Vagina (tissue), 2 donors: ENCODE data around the gene KNG1. TPM values are rescaled to one million over a fixed set of nuclear protein-coding genes. Genes with fewer than 3 reads are reported as not detected.

Source experiments
- DNase-seq, 2 donors: peaks; one replicate each; pipeline ENCODE4 v3.0.0-alpha.2; 2017; ENCODE audit errors: extremely low spot score in 2 of 2
- H3K27ac ChIP-seq: fragments of 200-600 bp; sonication (generic); one replicate; pipeline ENCODE4 v1.5.1; 2019
- H3K27me3 ChIP-seq: fragments of 200-600 bp; sonication (generic); one replicate; pipeline ENCODE4 v1.5.1; 2019
- H3K36me3 ChIP-seq, 2 donors: fragments of 200-600 bp; sonication (generic); one replicate each; pipeline ENCODE4 v1.5.1; 2017 to 2019
- H3K4me1 ChIP-seq: fragments of 200-600 bp; sonication (generic); one replicate; pipeline ENCODE4 v1.5.1; 2019
- H3K4me3 ChIP-seq, 2 donors: fragments of 200-600 bp; sonication (generic); 1 replicate in 1 of 2; 2 replicates in 1 of 2; pipeline ENCODE4 v1.5.1; 2016 to 2019
- H3K9me3 ChIP-seq: fragments of 200-600 bp; sonication (generic); one replicate; pipeline ENCODE4 v1.5.1; 2019
- POLR2A ChIP-seq, 2 donors: fragments of 450-650 bp; IDR thresholded peaks; one replicate each; pipeline ENCODE4 v1.6.1; 2017; ENCODE audit warnings: antibody characterized with exemption in 2 of 2, mild to moderate bottlenecking in 2 of 2, moderate library complexity in 2 of 2
- POLR2AphosphoS5 ChIP-seq, 2 donors: sonication (generic); formaldehyde crosslinking; IDR thresholded peaks; one replicate each; pipeline ENCODE4 v1.9.0; 2017; ENCODE audit warnings: antibody characterized with exemption in 2 of 2, mild to moderate bottlenecking in 2 of 2, low read depth in 1 of 2; ENCODE audit not compliant: insufficient read depth in 1 of 2
- intact Hi-C: fragments of 100-400 bp; cut with DNase I; formaldehyde crosslinking; loops from one replicate; pipeline ENCODE4 v1.15.1; 2023
- total RNA-seq: library from RNA; depleted of rRNA; stranded (reverse); fragments of >200 nt; gene quantifications from one replicate; pipeline ENCODE4 v1.2.3, GENCODE V29; 2016
- TF ChIP-seq, protein P1 (sequence below), 3 experiments: fragments of 450-650 bp in 2 of 3; fragments of 200-600 bp in 1 of 3; sonication (generic) in 1 of 3; IDR thresholded peaks; one replicate each; pipeline ENCODE4 v1.5.1; 2017 to 2019; ENCODE audit warnings: antibody characterized with exemption in 3 of 3, mild to moderate bottlenecking in 2 of 3, moderate library complexity in 2 of 3

The KNG1 gene
- total RNA-seq, 1 donor from 2014 or later: not detected

DNA sequence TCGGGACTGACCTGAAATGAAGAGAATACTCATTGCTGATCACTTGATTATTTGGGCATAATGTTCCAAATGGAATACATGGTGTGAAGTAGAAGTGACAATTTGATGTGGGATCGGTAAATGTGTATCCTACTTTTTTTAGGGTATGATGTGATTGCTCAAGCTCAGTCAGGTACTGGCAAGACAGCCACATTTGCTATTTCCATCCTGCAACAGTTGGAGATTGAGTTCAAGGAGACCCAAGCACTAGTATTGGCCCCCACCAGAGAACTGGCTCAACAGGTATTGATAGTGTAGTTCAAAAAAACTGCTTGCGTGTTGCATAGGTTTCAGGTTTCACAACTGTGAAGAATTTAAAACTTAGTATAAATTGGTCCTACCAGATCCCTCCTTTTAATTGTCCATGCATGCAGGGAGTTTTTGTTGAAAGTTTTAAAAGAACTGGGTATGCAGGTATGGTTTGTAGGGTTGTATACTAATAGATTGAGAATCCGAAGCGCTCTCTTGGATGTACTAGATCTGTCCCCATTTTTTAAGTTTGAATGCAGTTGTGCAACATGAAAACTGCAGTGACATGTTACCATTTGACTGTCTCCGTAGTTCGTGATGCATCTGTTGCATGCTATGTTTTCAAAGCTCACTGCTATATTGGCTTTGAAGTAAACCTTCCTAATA, 67.8 kb downstream of the KNG1 start:
- H3K4me3 ChIP-seq: peak overlapping the region; percentile 60 to 76
- no peak for TF ChIP-seq POLR2A (IDR thresholded peaks at IDR 0.05)
- TF ChIP-seq POLR2AphosphoS5 (IDR thresholded peaks at IDR 0.05; ENCODE audit: insufficient read depth in 1 of 2, low read depth in 1 of 2): no peak
- TF ChIP-seq, protein P1, sequence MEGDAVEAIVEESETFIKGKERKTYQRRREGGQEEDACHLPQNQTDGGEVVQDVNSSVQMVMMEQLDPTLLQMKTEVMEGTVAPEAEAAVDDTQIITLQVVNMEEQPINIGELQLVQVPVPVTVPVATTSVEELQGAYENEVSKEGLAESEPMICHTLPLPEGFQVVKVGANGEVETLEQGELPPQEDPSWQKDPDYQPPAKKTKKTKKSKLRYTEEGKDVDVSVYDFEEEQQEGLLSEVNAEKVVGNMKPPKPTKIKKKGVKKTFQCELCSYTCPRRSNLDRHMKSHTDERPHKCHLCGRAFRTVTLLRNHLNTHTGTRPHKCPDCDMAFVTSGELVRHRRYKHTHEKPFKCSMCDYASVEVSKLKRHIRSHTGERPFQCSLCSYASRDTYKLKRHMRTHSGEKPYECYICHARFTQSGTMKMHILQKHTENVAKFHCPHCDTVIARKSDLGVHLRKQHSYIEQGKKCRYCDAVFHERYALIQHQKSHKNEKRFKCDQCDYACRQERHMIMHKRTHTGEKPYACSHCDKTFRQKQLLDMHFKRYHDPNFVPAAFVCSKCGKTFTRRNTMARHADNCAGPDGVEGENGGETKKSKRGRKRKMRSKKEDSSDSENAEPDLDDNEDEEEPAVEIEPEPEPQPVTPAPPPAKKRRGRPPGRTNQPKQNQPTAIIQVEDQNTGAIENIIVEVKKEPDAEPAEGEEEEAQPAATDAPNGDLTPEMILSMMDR (IDR thresholded peaks at IDR 0.05): no peak
- peak overlapping the region; percentile 99 for H3K27ac ChIP-seq
- H3K9me3 ChIP-seq: no peaks in the 10 kb centered on the region
- H3K36me3 ChIP-seq: peaks cover 0 to 54% of the 10 kb centered on the region in 2 donors
- no peak for DNase-seq
- no peaks in the 10 kb centered on the region for H3K27me3 ChIP-seq
- H3K4me1 ChIP-seq: peaks cover 51% of the 10 kb centered on the region
- intact Hi-C loops: loop anchor here (5.0 kb wide), 1 partner anchor 848 kb away; the partner anchor contains the start of gene TRA2B

DNA sequence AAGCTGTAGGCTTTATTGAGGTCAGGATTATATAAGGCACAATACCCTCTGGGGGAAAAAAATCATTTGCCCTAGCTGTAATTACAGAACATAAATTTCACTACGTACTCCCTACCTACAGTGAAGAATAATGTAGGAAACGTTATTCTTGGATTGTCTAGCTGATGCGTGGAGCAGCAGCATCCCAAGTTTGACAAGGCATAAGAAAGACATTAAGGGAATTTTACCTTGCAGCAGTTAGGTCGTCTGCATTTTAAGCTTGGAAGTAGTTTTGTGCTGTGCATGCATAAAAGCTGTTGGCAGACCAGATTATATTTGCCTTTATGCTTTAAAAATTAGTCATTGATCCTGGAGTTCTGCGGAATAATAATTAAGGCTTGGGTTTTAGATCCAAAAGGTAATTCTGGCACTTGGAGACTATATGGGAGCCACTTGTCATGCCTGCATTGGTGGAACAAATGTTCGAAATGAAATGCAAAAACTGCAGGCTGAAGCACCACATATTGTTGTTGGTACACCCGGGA, 68.4 kb downstream of the KNG1 start:
- Histone ChIP-seq H3K27me3 (no peaks in the 10 kb centered on the region), H3K9me3 (no peaks in the 10 kb centered on the region), H3K27ac (no peak overlapping the region), H3K4me3 (peak overlapping the region; percentile 60 to 76), H3K36me3 (peaks cover 0 to 60% of the 10 kb centered on the region in 2 donors), H3K4me1 (peaks cover 51% of the 10 kb centered on the region)
- TF ChIP-seq, protein P1 (IDR thresholded peaks at IDR 0.05): no peak
- no peak for TF ChIP-seq POLR2AphosphoS5 (IDR thresholded peaks at IDR 0.05; ENCODE audit: insufficient read depth in 1 of 2, low read depth in 1 of 2)
- intact Hi-C loops: no loop called here
- DNase-seq: no peak

DNA sequence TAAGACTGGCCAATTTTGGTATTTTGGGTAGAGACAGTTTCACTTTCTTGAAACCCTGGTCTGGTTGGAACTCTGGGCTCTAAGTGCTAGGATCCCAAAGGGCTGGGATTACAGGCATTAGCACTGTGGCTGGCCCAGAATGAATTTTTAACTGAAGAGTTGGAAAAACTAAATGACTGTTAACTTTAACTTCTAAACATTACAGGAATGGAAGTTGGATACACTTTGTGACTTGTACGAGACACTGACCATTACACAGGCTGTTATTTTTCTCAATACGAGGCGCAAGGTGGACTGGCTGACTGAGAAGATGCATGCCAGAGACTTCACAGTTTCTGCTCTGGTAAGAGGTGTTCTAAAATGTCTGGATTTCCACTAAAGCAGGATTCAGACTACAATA, 69.8 kb downstream of the KNG1 start:
- Histone ChIP-seq H3K27ac (no peak overlapping the region), H3K27me3 (no peaks in the 10 kb centered on the region), H3K4me1 (peaks cover 51% of the 10 kb centered on the region), H3K4me3 (peak overlapping the region in 1 of 2 donors; percentile 11), H3K9me3 (no peaks in the 10 kb centered on the region), H3K36me3 (peaks cover 0 to 66% of the 10 kb centered on the region in 2 donors)
- TF ChIP-seq POLR2A (IDR thresholded peaks at IDR 0.05) (no peak), POLR2AphosphoS5 (IDR thresholded peaks at IDR 0.05; ENCODE audit: insufficient read depth in 1 of 2, low read depth in 1 of 2) (no peak)
- TF ChIP-seq, protein P1 (IDR thresholded peaks at IDR 0.05): no peak
- no peak for DNase-seq
- intact Hi-C loops: no loop called here

DNA sequence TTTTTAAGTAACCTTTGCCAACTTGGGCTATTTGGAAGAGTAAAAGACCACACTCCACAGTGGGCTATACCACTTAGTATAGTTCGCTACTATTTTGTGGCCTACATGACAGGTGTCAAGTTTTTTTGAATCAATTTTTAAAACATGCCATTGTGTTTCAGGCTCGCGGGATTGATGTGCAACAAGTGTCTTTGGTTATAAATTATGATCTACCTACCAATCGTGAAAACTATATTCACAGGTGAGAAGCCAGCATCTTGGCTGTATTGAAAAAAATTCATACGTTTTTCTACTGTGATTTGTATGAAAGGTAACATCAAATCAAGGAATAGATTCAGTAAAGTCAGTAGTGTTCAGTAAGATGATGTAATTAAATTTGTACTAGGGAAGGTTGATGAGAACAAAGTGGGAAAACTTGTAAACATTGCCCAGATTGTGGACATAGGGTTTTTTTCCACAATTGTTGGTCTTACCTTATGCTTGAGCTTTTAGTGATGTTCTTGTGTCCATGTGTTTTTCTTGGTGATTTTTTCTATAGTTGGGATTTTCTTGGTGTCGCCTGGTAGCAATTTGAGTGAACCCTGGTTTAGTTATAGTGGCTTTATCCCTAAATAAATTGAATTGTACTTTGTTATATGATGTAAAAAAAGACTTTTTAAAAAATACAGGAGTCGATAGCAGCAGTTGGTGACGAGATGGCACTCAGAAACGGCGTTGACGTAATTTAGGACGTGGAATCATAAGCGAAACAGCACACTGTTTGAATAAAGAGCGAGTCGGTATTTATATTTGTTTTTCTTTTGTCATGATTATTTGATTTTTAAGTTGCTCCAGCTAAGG, 70.7 kb downstream of the KNG1 start:
- intact Hi-C loops: no loop called here
- Histone ChIP-seq H3K27me3 (no peaks in the 10 kb centered on the region), H3K9me3 (no peaks in the 10 kb centered on the region), H3K36me3 (peaks cover 0 to 70% of the 10 kb centered on the region in 2 donors), H3K27ac (no peak overlapping the region), H3K4me1 (peaks cover 45% of the 10 kb centered on the region), H3K4me3 (no peak overlapping the region)
- TF ChIP-seq POLR2A (IDR thresholded peaks at IDR 0.05) (no peak), POLR2AphosphoS5 (IDR thresholded peaks at IDR 0.05; ENCODE audit: insufficient read depth in 1 of 2, low read depth in 1 of 2) (no peak)
- TF ChIP-seq, protein P1 (IDR thresholded peaks at IDR 0.05): no peak
- no peak for DNase-seq
